ENCODE results near the gene PARP12. TPM values are rescaled to one million over a fixed set of nuclear protein-coding genes. Genes with fewer than 3 reads are reported as not detected.

Gene PARP12
- total and polyA plus RNA-seq, 2 of the 8 experiments (the other 6 are each of a cell fraction or from before 2014, with no cell fraction given), result 9.0 to 21.5 TPM

DNA sequence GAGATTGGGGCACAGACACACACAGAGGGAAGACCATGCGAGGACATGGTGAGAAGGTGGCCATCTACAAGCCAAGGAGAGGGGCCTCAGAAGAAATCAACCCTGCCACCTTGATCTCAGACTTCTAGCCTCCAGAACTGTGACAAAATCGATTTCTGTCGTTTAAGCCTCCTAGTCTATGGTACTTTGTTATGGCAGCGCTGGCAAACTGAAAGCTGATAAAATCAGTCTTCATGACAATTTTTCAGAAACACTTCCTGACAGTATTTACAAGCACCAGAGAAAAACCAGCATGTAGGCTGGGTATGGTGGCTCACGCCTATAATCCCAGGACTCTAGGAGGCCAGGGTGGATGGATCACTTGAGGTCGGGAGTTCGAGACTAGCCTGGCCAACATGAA lies 4.2 kb downstream of the PARP12 start:
- H3K56ac ChIP-seq (replicated peaks; ENCODE audit: insufficient read length, low read depth, low read length), result no peak overlapping the region
- H4K8ac ChIP-seq (ENCODE audit: extremely low read depth, insufficient read depth, low read length), result no peak overlapping the region
- no peak overlapping the region for H4K5ac ChIP-seq (ENCODE audit: insufficient read length, low read depth, low read length)
- H2BK120ac ChIP-seq (replicated peaks; ENCODE audit: low read depth, low read length), result no peak overlapping the region
- H2BK12ac ChIP-seq (ENCODE audit: low read depth, low read length), result no peak overlapping the region
- FAIRE-seq (no peak), DNase-seq (ENCODE audit: low read depth in 1 of 2, low spot score in 2 of 2) (no peak)
- no peak overlapping the region for H3K23ac ChIP-seq (ENCODE audit: insufficient read length)
- CTCF ChIA-PET (ENCODE audit: partially characterized antibody), result interaction anchor here (1.1 to 2.2 kb wide), 2 partner anchors 20 to 70 kb away, joined by 3 to 9 read pairs; no protein-coding TSS in a partner anchor
- H4K91ac ChIP-seq (replicated peaks; ENCODE audit: insufficient read length, low read length), result no peak overlapping the region
- no peaks in the 10 kb centered on the region for H3K36me3 ChIP-seq (ENCODE audit: control insufficient read depth in 2 of 4, insufficient read depth in 4 of 4, low read length in 3 of 4)
- POLR2A ChIA-PET (ENCODE audit: partially characterized antibody), result interaction anchor here (0.6 kb wide), 2 partner anchors 214 to 324 kb away, joined by 3 to 4 read pairs; no protein-coding TSS in a partner anchor
- H3K27me3 ChIP-seq (replicated peaks in 1 of 4; ENCODE audit: control insufficient read depth in 3 of 4, extremely low read depth in 1 of 4, insufficient read depth in 3 of 4, low read length in 3 of 4), result peaks cover 0 to 23% (median 18%) of the 10 kb centered on the region in 4 experiments; a peak in 6 of 7 replicates
- peaks cover 5% of the 10 kb centered on the region; the same call in 1 of the 2 replicates for H3K23me2 ChIP-seq (ENCODE audit: low read depth, low read length)
- H3K4me3 ChIP-seq (ENCODE audit: extremely low read depth in 1 of 4, insufficient read depth in 2 of 4, low read depth in 3 of 4, low read length in 4 of 4), result no peak overlapping the region
- no peak overlapping the region for H3K27ac ChIP-seq (ENCODE audit: low read depth, low read length)
- H3K4me1 ChIP-seq (replicated peaks in 1 of 4; ENCODE audit: control insufficient read depth in 3 of 4, insufficient read depth in 4 of 4, low read length in 3 of 4), result peaks cover 0 to under 1% (median 0%) of the 10 kb centered on the region in 4 experiments; a peak in 1 of 7 replicates
- no peak overlapping the region for H2BK20ac ChIP-seq (ENCODE audit: low read length)
- H2AFZ ChIP-seq (ENCODE audit: low read length), result no peak overlapping the region
- no peak overlapping the region for H3K9ac ChIP-seq (replicated peaks in 1 of 4; ENCODE audit: extremely low read depth in 1 of 4, low read depth in 3 of 4, low read length in 3 of 4)
- no peak overlapping the region for H2BK15ac ChIP-seq (ENCODE audit: low read length)
- H2AK5ac ChIP-seq (ENCODE audit: low read depth, low read length), result no peak overlapping the region
- no peaks in the 10 kb centered on the region for H3K79me2 ChIP-seq (ENCODE audit: control insufficient read depth in 1 of 2, insufficient read depth in 2 of 2, low read length in 2 of 2)
- WGBS, 2 experiments (ENCODE audit: extremely low coverage in 1 of 2, insufficient coverage in 1 of 2, insufficient read length in 1 of 2, insufficient replicate concordance in 2 of 2, low coverage in 1 of 2, low lambda C conversion rate in 2 of 2, missing lambda C conversion rate in 1 of 2), result 94% methylated on average over 7 of the region's 7 CpGs; no CpG with 5 or more reads in 1 of the 2 experiments
- H3K18ac ChIP-seq (ENCODE audit: extremely low read depth, low read length), result no peak overlapping the region
- no peaks in the 10 kb centered on the region for H3K79me1 ChIP-seq (ENCODE audit: low read depth, low read length)
- no peak overlapping the region for H3K14ac ChIP-seq (ENCODE audit: insufficient read length)
- H4K20me1 ChIP-seq (replicated peaks in 1 of 2; ENCODE audit: control insufficient read depth in 1 of 2, insufficient read depth in 2 of 2, low read length in 2 of 2), result peaks cover 0 to 2% of the 10 kb centered on the region in 2 experiments
- no peak overlapping the region for H3K4ac ChIP-seq (replicated peaks; ENCODE audit: insufficient read length, low read depth, low read length)
- no peaks in the 10 kb centered on the region for H3K9me3 ChIP-seq (ENCODE audit: insufficient read depth in 2 of 2, low read depth in 1 of 2, low read length in 1 of 2)
- H2BK5ac ChIP-seq (ENCODE audit: low read depth, low read length), result no peak overlapping the region
- H3K4me2 ChIP-seq (ENCODE audit: insufficient read depth in 1 of 2, low read depth in 2 of 2, low read length in 2 of 2), result no peak overlapping the region
- TF ChIP-seq SIRT6 (IDR thresholded peaks at IDR 0.05; ENCODE audit: low read length), result no peak

Data from H1 (cell line).